HepG2 (cell line): Measurements from ENCODE around the gene KRT81. TPM values are rescaled to one million over a fixed set of nuclear protein-coding genes. Genes with fewer than 3 reads are reported as not detected.

Source experiments
- ATAC-seq: fragments of 200-7000 bp; cut with Tn5 transposase; 3 replicates; pipeline ENCODE4 v1.9.1; 2020; ENCODE audit warnings: mild to moderate bottlenecking, moderate library complexity
- BruUV-seq: library from RNA; stranded (reverse); fragments of 400-500 nt; replicated peaks from 2 replicates; lab custom pipeline; 2021; lab: Mats Ljungman, UMichigan
- CTCF ChIA-PET: fragments of 300-600 bp; formaldehyde crosslinking; extraction: SDS; loops from one replicate; lab custom pipeline; 2021; ENCODE audit warnings: low total read pairs, inconsistent platforms, low intra/inter-chr PET ratio; lab: Yijun Ruan, JAX
- POLR2A ChIA-PET: fragments of 350-600 bp; sonication (Branson Sonifier 250); formaldehyde crosslinking; loops from one replicate; lab custom pipeline; 2020; ENCODE audit warnings: antibody characterized with exemption, inconsistent platforms; lab: Yijun Ruan, JAX
- DNase-seq: peaks from one replicate; pipeline ENCODE4 v3.0.0-alpha.2; 2015; ENCODE audit warnings: low spot score
- FAIRE-seq: peaks from 3 replicates; lab custom pipeline; 2011; peaks lifted over from hg19 to GRCh38; lab: Jason Lieb, UNC
- H2AFZ ChIP-seq: one replicate; pipeline ENCODE4 v1.6.1; 2011; ENCODE audit warnings: low read length, inconsistent platforms
- H3K27ac ChIP-seq: fragments of 300-600 bp; 3 replicates; pipeline ENCODE4 v1.8.0; 2011; ENCODE audit warnings: mixed run types, mild to moderate bottlenecking, mixed read lengths, low read length, inconsistent platforms; ENCODE audit not compliant: insufficient read depth; ENCODE audit errors: extremely low read length
- H3K27me3 ChIP-seq, 2 experiments: fragments of 200-600 bp in 1 of 2; 2 replicates in 1 of 2; 3 replicates in 1 of 2; pipeline versions ENCODE4 v1.6.0 to v1.8.0; 2011; ENCODE audit warnings: low read length in 2 of 2, mild to moderate bottlenecking in 2 of 2, moderate library complexity in 2 of 2, inconsistent platforms in 1 of 2; ENCODE audit not compliant: insufficient read depth in 2 of 2, control insufficient read depth in 1 of 2
- H3K36me3 ChIP-seq, 2 experiments: fragments of 200-600 bp in 1 of 2; replicated peaks in 1 of 2; 2 replicates in 1 of 2; 3 replicates in 1 of 2; pipeline versions ENCODE4 v1.5.1 to v1.8.0; 2011; ENCODE audit warnings: low read length in 2 of 2, inconsistent platforms in 1 of 2; ENCODE audit not compliant: insufficient read depth in 2 of 2, control insufficient read depth in 1 of 2
- H3K4me1 ChIP-seq: 2 replicates; pipeline ENCODE4 v1.5.1; 2012; ENCODE audit warnings: low read length, inconsistent platforms; ENCODE audit not compliant: insufficient read depth
- H3K4me2 ChIP-seq: 2 replicates; pipeline ENCODE4 v1.6.0; 2011; ENCODE audit warnings: low read depth, low read length, inconsistent platforms
- H3K4me3 ChIP-seq, 3 experiments: fragments of 200-600 bp in 1 of 3; sonication (generic), shearing (Covaris generic) in 1 of 3; replicated peaks in 1 of 3; 2 replicates each; pipeline ENCODE4 v1.5.1; 2011 to 2016; ENCODE audit warnings: low read length in 3 of 3, inconsistent platforms in 2 of 3, low read depth in 2 of 3, mild to moderate bottlenecking in 2 of 3, control low read depth in 1 of 3, mixed read lengths in 1 of 3; ENCODE audit not compliant: insufficient read depth in 1 of 3
- H3K79me2 ChIP-seq: one replicate; pipeline ENCODE4 v1.6.1; 2011; ENCODE audit warnings: low read length, inconsistent platforms; ENCODE audit not compliant: insufficient read depth
- H3K9ac ChIP-seq: 2 replicates; pipeline ENCODE4 v1.6.0; 2011; ENCODE audit warnings: mild to moderate bottlenecking, low read depth, low read length, inconsistent platforms; ENCODE audit not compliant: insufficient read depth
- H3K9me3 ChIP-seq: 2 replicates; pipeline ENCODE4 v1.5.1; 2012; ENCODE audit warnings: mild to moderate bottlenecking, low read length
- H4K20me1 ChIP-seq: 2 replicates; pipeline ENCODE4 v1.6.0; 2011; ENCODE audit warnings: inconsistent platforms, mild to moderate bottlenecking, low read length, moderate library complexity; ENCODE audit not compliant: insufficient read depth
- ATF7 ChIP-seq, 2 experiments: fragments of 450-650 bp in 1 of 2; sonication (generic) in 1 of 2; formaldehyde crosslinking in 1 of 2; IDR thresholded peaks; 2 replicates each; pipeline versions ENCODE4 v1.4.0 to v1.6.1; 2016 to 2020; ENCODE audit warnings: antibody characterized with exemption in 1 of 2, mild to moderate bottlenecking in 1 of 2, missing genetic modification reagents in 1 of 2
- CENPX ChIP-seq: sonication (generic); formaldehyde crosslinking; IDR thresholded peaks from 2 replicates; pipeline ENCODE4 v1.9.0; 2021; ENCODE audit warnings: mild to moderate bottlenecking, missing genetic modification reagents, moderate library complexity
- KLF16 ChIP-seq, 2 experiments: sonication (generic) in 1 of 2; formaldehyde crosslinking in 1 of 2; IDR thresholded peaks; 2 replicates each; pipeline versions ENCODE4 v1.6.1 to v1.8.0; 2016 to 2023; ENCODE audit warnings: missing genetic modification reagents in 2 of 2, missing compliant biosample characterization in 1 of 2
- NFE2L2 ChIP-seq: fragments of 150-350 bp; IDR thresholded peaks from 2 replicates; pipeline ENCODE4 v1.6.1; 2014; ENCODE audit warnings: low read length
- PRPF4 ChIP-seq: fragments of 200-400 bp; formaldehyde crosslinking; IDR thresholded peaks from 2 replicates; pipeline ENCODE4 v1.6.1; 2016; ENCODE audit warnings: low read length, low read depth; ENCODE audit not compliant: poor library complexity, severe bottlenecking
- SRSF1 ChIP-seq: fragments of 200-400 bp; formaldehyde crosslinking; optimal IDR thresholded peaks from 2 replicates; pipeline ENCODE3; 2017; ENCODE audit warnings: mild to moderate bottlenecking, low read depth, low read length, moderate library complexity
- ZBTB46 ChIP-seq: sonication (generic); formaldehyde crosslinking; IDR thresholded peaks from 2 replicates; pipeline ENCODE4 v1.4.0; 2020; ENCODE audit warnings: mild to moderate bottlenecking, missing genetic modification reagents, borderline replicate concordance
- ZFP41 ChIP-seq: sonication (generic); formaldehyde crosslinking; IDR thresholded peaks from 2 replicates; pipeline ENCODE4 v1.4.0; 2020; ENCODE audit warnings: mild to moderate bottlenecking, missing genetic modification reagents, borderline replicate concordance
- ZNF891 ChIP-seq: sonication (generic); formaldehyde crosslinking; IDR thresholded peaks from 2 replicates; pipeline ENCODE4 v1.5.0; 2020; ENCODE audit warnings: mild to moderate bottlenecking, missing genetic modification reagents
- WGBS: methylation state at CpG from one replicate; pipeline ENCODE4 v1.1.6; 2017; ENCODE audit warnings: low lambda C conversion rate; 5-methylcytosine and 5-hydroxymethylcytosine counted together
- in situ Hi-C: cut with HindIII; loops from 2 replicates; pipeline ENCODE4 v1.10.0; 2017; ENCODE audit warnings: low pct_unique_long_range_greater_than_20kb; ENCODE audit not compliant: extremely low pct_ligation_motif_present
- intact Hi-C: fragments of 100-400 bp; cut with micrococcal nuclease; formaldehyde crosslinking; loops from one replicate; pipeline ENCODE4 v1.10.0; 2022; ENCODE audit not compliant: unreplicated experiment
- polyA plus RNA-seq, 8 experiments: library from polyadenylated mRNA; depleted of rRNA in 3 of 8; stranded (reverse) in 7 of 8; unstranded in 1 of 8; fragments of >200 nt; fragmentation: Illumina TruSeq in 4 of 8; extraction: Trizol in 4 of 8; gene quantifications; 2 replicates each; pipeline versions ENCODE4 v1.2.1 to v1.2.3, GENCODE V29; 2011 to 2016; ENCODE audit warnings: low read depth in 4 of 8, missing spikeins in 1 of 8, mixed read lengths in 1 of 8; ENCODE audit not compliant: insufficient read depth in 1 of 8
- total RNA-seq, 5 experiments: library from RNA; depleted of rRNA; stranded (reverse); fragments of >200 nt; fragmentation: Illumina TruSeq; extraction: Trizol; gene quantifications; 2 replicates each; pipeline ENCODE4 v1.2.3, GENCODE V29; 2016; ENCODE audit warnings: low read depth in 1 of 5

KRT81 gene
- total and polyA plus RNA-seq, 2 of the 13 experiments (the other 11 are each of a cell fraction or from before 2014, with no cell fraction given), result not detected

DNA sequence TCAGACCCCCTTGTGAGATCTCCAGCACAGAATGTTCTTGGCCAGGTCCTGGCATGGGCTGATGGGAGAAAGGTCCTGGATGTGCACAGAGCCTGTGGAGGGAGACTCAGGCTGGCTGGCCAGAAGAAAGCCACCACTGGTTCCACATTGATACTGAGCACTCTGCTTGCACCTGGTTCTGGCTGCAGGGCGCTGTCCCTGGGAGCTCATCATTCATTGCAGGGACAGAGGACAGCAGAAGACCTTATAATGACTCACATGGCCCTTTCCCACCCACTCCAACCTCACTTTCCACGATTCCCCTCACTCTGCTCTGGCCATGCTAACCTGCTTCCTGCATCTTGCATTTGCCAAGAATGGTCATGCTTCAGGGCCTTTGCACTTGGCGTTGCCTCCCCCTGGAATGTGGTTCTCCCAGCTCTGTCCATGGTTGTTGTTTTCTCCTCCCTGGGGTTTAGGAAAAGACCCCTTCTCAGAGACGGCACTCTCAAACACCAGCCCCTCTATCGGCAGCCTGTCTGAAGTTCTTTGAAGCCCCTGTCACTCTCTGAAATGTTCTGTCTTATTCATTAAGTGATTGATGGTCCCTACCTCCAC, 48.0 kb downstream of the KRT81 start:
- Histone ChIP-seq H3K79me2 (no peaks in the 10 kb centered on the region), H3K4me2 (no peak overlapping the region), H3K27me3 (peaks cover 6 to 45% of the 10 kb centered on the region in 2 experiments; a peak in 4 of 5 replicates), H2AFZ (no peak overlapping the region), H4K20me1 (0 out of 2 replicates have a peak, but pooled peaks cover 2% of the 10 kb centered on the region), H3K4me1 (peaks cover 20% of the 10 kb centered on the region), H3K4me3 (no peak overlapping the region), H3K9me3 (no peaks in the 10 kb centered on the region), H3K27ac (no peak overlapping the region), H3K36me3 (no peaks in the 10 kb centered on the region), H3K9ac (no peak overlapping the region)
- 0% methylated on average over 4 of the region's 5 CpGs for WGBS
- TF ChIP-seq PRPF4 (no peak), ZNF891 (CRISPR knock-in tag) (no peak), ZBTB46 (CRISPR knock-in tag) (no peak), ATF7 (IDR thresholded peaks at IDR 0.05) (no peak), ATF7 (CRISPR knock-in tag; IDR thresholded peaks at IDR 0.05) (no peak), ZFP41 (no peak), NFE2L2 (no peak), KLF16 (CRISPR knock-in tag; IDR thresholded peaks at IDR 0.05) (no peak), CENPX (CRISPR knock-in tag) (no peak), SRSF1 (no peak)
- POLR2A ChIA-PET, result no interaction called here
- FAIRE-seq (no peak), DNase-seq (no peak), ATAC-seq (no peak)
- BruUV-seq, result no TSS peak
- CTCF ChIA-PET, result no interaction called here
- intact Hi-C loops (no loop called here), in situ Hi-C loops (no loop called here)
